GOT3 (cell line): ENCODE data around the gene VPS45.

ENCODE experiments used
- DNase-seq: peaks from one replicate; lab custom pipeline; 2025; ENCODE audit warnings: mixed read lengths; lab: John Stamatoyannopoulos, UW

The VPS45 gene

GRCh38 chr1:150072959-150073358, 5.4 kb downstream of the VPS45 start:
- no peak for DNase-seq

- no peak for DNase-seq
These were observed 5.9 kb downstream of the VPS45 start for GRCh38 chr1:150073516-150073915.

GRCh38 chr1:150076066-150076465, 8.5 kb downstream of the VPS45 start:
- DNase-seq, result no peak

GRCh38 chr1:150076985-150077384, 9.4 kb downstream of the VPS45 start:
- no peak for DNase-seq

GRCh38 chr1:150080784-150081183, 13.2 kb downstream of the VPS45 start:
- no peak for DNase-seq

- no peak for DNase-seq
These were observed 14.9 kb downstream of the VPS45 start for GRCh38 chr1:150082494-150082893.

- DNase-seq, result no peak
These were observed 16.3 kb downstream of the VPS45 start for GRCh38 chr1:150083907-150084306.

- DNase-seq, result no peak
These were observed 17.8 kb downstream of the VPS45 start for GRCh38 chr1:150085406-150085805.

- no peak for DNase-seq
These were observed 19.8 kb downstream of the VPS45 start for GRCh38 chr1:150087415-150087814.

GRCh38 chr1:150089846-150090520, 22.4 kb downstream of the VPS45 start:
- DNase-seq, result no peak

GRCh38 chr1:150092180-150092791, 24.7 kb downstream of the VPS45 start:
- DNase-seq, result no peak

- DNase-seq, result no peak
These were observed 26.2 kb downstream of the VPS45 start for GRCh38 chr1:150093805-150094204.

GRCh38 chr1:150094734-150095265, 27.2 kb downstream of the VPS45 start:
- no peak for DNase-seq

- no peak for DNase-seq
These were observed 35.4 kb downstream of the VPS45 start for GRCh38 chr1:150102986-150103385.

- DNase-seq, result no peak
These were observed 38.8 kb downstream of the VPS45 start for GRCh38 chr1:150106341-150106740.

- DNase-seq, result no peak
These were observed 42.0 kb downstream of the VPS45 start for GRCh38 chr1:150109586-150109985.

- no peak for DNase-seq
These were observed 42.5 kb downstream of the VPS45 start for GRCh38 chr1:150110116-150110515.

GRCh38 chr1:150111670-150112069, 44.1 kb downstream of the VPS45 start:
- no peak for DNase-seq

- DNase-seq, result no peak
These were observed 47.5 kb downstream of the VPS45 start for GRCh38 chr1:150115121-150115520.

- no peak for DNase-seq
These were observed 51.1 kb downstream of the VPS45 start for GRCh38 chr1:150118716-150119115.

GRCh38 chr1:150121236-150121862, 53.8 kb downstream of the VPS45 start:
- DNase-seq, result no peak

GRCh38 chr1:150126811-150127210, 59.2 kb downstream of the VPS45 start:
- no peak for DNase-seq

- no peak for DNase-seq
These were observed 59.9 kb downstream of the VPS45 start for GRCh38 chr1:150127464-150127863.
